Stimulated activated CD8-positive, alpha-beta memory T cell treated with anti-CD3 and anti-CD28 coated beads, Interleukin-2, amount 100 ng/mL, for 48 hours (primary cell): ENCODE results near the gene SBF2.

Experiments used
- DNase-seq, 2 donors: peaks; one replicate each; pipeline ENCODE4 v3.0.0-alpha.2; 2020; ENCODE audit warnings: low read depth in 2 of 2

Gene SBF2

GRCh38 chr11:10293423-10294289, at the start of gene SBF2:
SBF2 (minus strand) TSS chr11:10294219; CDS start chr11:10294069, 150 bp downstream.
- DNase-seq, result peak; percentile 66

GRCh38 chr11:10338287-10338686, 44.3 kb upstream of the SBF2 start:
- no peak for DNase-seq

- no peak for DNase-seq
Measured at GRCh38 chr11:10333490-10333889, 39.5 kb upstream of the SBF2 start.

- DNase-seq, result no peak
Measured at GRCh38 chr11:10331548-10332289, 37.7 kb upstream of the SBF2 start.

GRCh38 chr11:10329935-10330334, 35.9 kb upstream of the SBF2 start:
- no peak for DNase-seq

GRCh38 chr11:10329356-10329755, 35.3 kb upstream of the SBF2 start:
- no peak for DNase-seq

GRCh38 chr11:10328314-10329098, 34.5 kb upstream of the SBF2 start:
- DNase-seq, result no peak

- no peak for DNase-seq
Measured at GRCh38 chr11:10327254-10327653, 33.2 kb upstream of the SBF2 start.

GRCh38 chr11:10326012-10326964, 32.3 kb upstream of the SBF2 start:
- no peak for DNase-seq

- DNase-seq, result no peak
Measured at GRCh38 chr11:10325277-10326011, 31.4 kb upstream of the SBF2 start.

- DNase-seq, result no peak
Measured at GRCh38 chr11:10324474-10324873, 30.5 kb upstream of the SBF2 start.

- DNase-seq, result no peak
Measured at GRCh38 chr11:10323793-10324170, 29.8 kb upstream of the SBF2 start.

GRCh38 chr11:10322830-10323792, 29.1 kb upstream of the SBF2 start:
- no peak for DNase-seq

GRCh38 chr11:10322401-10322800, 28.4 kb upstream of the SBF2 start:
- no peak for DNase-seq

GRCh38 chr11:10320736-10321465, 26.9 kb upstream of the SBF2 start:
- no peak for DNase-seq

- no peak for DNase-seq
Measured at GRCh38 chr11:10319702-10320558, 25.9 kb upstream of the SBF2 start.

GRCh38 chr11:10318527-10318802, 24.4 kb upstream of the SBF2 start:
- DNase-seq, result no peak
